Gastrocnemius medialis (tissue), 4 donors: ENCODE results near the gene HOXA5. TPM values are rescaled to one million over a fixed set of nuclear protein-coding genes. Genes with fewer than 3 reads are reported as not detected.

Experiments used
- ATAC-seq, 2 donors: fragments of 150-250 bp; one replicate each; pipeline ENCODE4 v1.9.1; 2016
- DNase-seq, 2 donors: peaks; one replicate each; pipeline ENCODE4 v3.0.0-alpha.2; 2019
- H3K27ac ChIP-seq, 4 donors: fragments of 200-600 bp; sonication (generic); 1 replicate in 1 of 4; 2 replicates in 3 of 4; pipeline ENCODE4 v1.5.1; 2016 to 2018; ENCODE audit warnings: mild to moderate bottlenecking in 2 of 4, moderate library complexity in 1 of 4
- H3K27me3 ChIP-seq, 3 donors: fragments of 200-600 bp; sonication (generic) in 2 of 3; 1 replicate in 1 of 3; 2 replicates in 2 of 3; pipeline versions ENCODE4 v1.5.1 to v1.6.0; 2016 to 2019; ENCODE audit warnings: mild to moderate bottlenecking in 1 of 3, moderate library complexity in 1 of 3
- H3K36me3 ChIP-seq, 2 donors: fragments of 200-600 bp; sonication (generic) in 1 of 2; one replicate each; pipeline ENCODE4 v1.5.1; 2017 to 2018
- H3K4me1 ChIP-seq, 2 donors: fragments of 200-600 bp; sonication (generic) in 1 of 2; one replicate each; pipeline ENCODE4 v1.5.1; 2016 to 2017; ENCODE audit warnings: mild to moderate bottlenecking in 2 of 2
- H3K4me3 ChIP-seq, 4 donors: fragments of 200-600 bp; sonication (generic) in 3 of 4; 1 replicate in 1 of 4; 2 replicates in 3 of 4; pipeline ENCODE4 v1.5.1; 2016 to 2019; ENCODE audit warnings: mild to moderate bottlenecking in 2 of 4
- H3K9me3 ChIP-seq, 3 donors: fragments of 200-600 bp; sonication (generic) in 2 of 3; 1 replicate in 1 of 3; 2 replicates in 2 of 3; pipeline ENCODE4 v1.5.1; 2016 to 2019
- CTCF ChIP-seq, 5 experiments: fragments of 450-650 bp in 3 of 5; fragments of 200-600 bp in 2 of 5; sonication (generic) in 2 of 5; IDR thresholded peaks in 4 of 5; conservative IDR thresholded peaks in 1 of 5; 1 replicate in 4 of 5; 2 replicates in 1 of 5; pipeline ENCODE4 v1.5.1; 2016 to 2019; ENCODE audit warnings: antibody characterized with exemption in 5 of 5, mild to moderate bottlenecking in 3 of 5, moderate library complexity in 3 of 5
- POLR2A ChIP-seq, 2 donors: fragments of 450-650 bp; IDR thresholded peaks; one replicate each; pipeline ENCODE4 v1.6.1; 2017; ENCODE audit warnings: antibody characterized with exemption in 2 of 2, mild to moderate bottlenecking in 2 of 2, moderate library complexity in 2 of 2
- in situ Hi-C, 4 donors: fragments of 200-750 bp; cut with MboI; loops; one replicate each; pipeline versions ENCODE4 v1.15.0 to v1.8.0; 2017; ENCODE audit warnings: low sequenced_read_pairs in 4 of 4
- intact Hi-C: fragments of 100-400 bp; cut with DNase I; formaldehyde crosslinking; loops from one replicate; pipeline ENCODE4 v1.15.1; 2023; ENCODE audit warnings: low total_unique reads
- total RNA-seq, 4 donors: library from RNA; depleted of rRNA; stranded (reverse); fragments of >200 nt; gene quantifications; one replicate each; pipeline versions ENCODE4 v1.1.0 to v1.2.3, GENCODE V29; 2016

HOXA5 gene
- total RNA-seq, 4 donors from 2014 or later: 2.7 to 7.1 (median 7.0) TPM

GRCh38 chr7:27182861-27183681 lies 39.6 kb upstream of the HOXA5 start:
- Histone ChIP-seq H3K27ac (peak overlapping the region; percentile 90 to 99 (median 95)), H3K36me3 (no peaks in the 10 kb centered on the region), H3K4me3 (peak overlapping the region; percentile 61 to 92 (median 70)), H3K27me3 (peaks cover 0 to 8% (median 3%) of the 10 kb centered on the region in 3 donors), H3K4me1 (peaks cover 28 to 40% of the 10 kb centered on the region in 2 donors), H3K9me3 (no peaks in the 10 kb centered on the region)
- intact Hi-C loops: loop anchor here (10.0 kb wide), 1 partner anchor 1442 kb away; no protein-coding TSS in a partner anchor
- ATAC-seq (no peak), DNase-seq (peak; percentile 1 to 32)
- in situ Hi-C loops: loop anchor here in 3 of 4 donors (10.0 to 25.0 kb wide), 5 partner anchors 904 to 1421 kb away; partner anchors contain the start of gene CREB5 (in 1 of the 3)
- TF ChIP-seq CTCF (IDR thresholded peaks at IDR 0.05 in 4 of 5, conservative IDR thresholded peaks at IDR 0.05 in 1 of 5) (no peak), POLR2A (IDR thresholded peaks at IDR 0.05) (no peak)

GRCh38 chr7:27182285-27182841 lies 38.9 kb upstream of the HOXA5 start:
- no peak for ATAC-seq
- in situ Hi-C loops: loop anchor here in 3 of 4 donors (10.0 to 25.0 kb wide), 5 partner anchors 905 to 1420 kb away; partner anchors contain the start of gene CREB5 (in 1 of the 3)
- Histone ChIP-seq H3K9me3 (no peaks in the 10 kb centered on the region), H3K4me3 (peak overlapping the region in 2 of 4 donors; percentile 67 to 73), H3K27me3 (peaks cover 0 to 8% (median 3%) of the 10 kb centered on the region in 3 donors), H3K36me3 (no peaks in the 10 kb centered on the region), H3K4me1 (peaks cover 33 to 47% of the 10 kb centered on the region in 2 donors), H3K27ac (peak overlapping the region; percentile 90 to 99 (median 95))
- TF ChIP-seq POLR2A (IDR thresholded peaks at IDR 0.05) (no peak), CTCF (IDR thresholded peaks at IDR 0.05 in 4 of 5, conservative IDR thresholded peaks at IDR 0.05 in 1 of 5) (no peak)
- intact Hi-C loops: loop anchor here (10.0 kb wide), 1 partner anchor 1442 kb away; no protein-coding TSS in a partner anchor
- DNase-seq: peak; percentile 1 to 20

GRCh38 chr7:27181795-27182275 lies 38.4 kb upstream of the HOXA5 start:
- DNase-seq (peak; percentile 2 to 12), ATAC-seq (no peak)
- H3K4me1 ChIP-seq: peaks cover 35 to 51% of the 10 kb centered on the region in 2 donors
- TF ChIP-seq CTCF (IDR thresholded peaks at IDR 0.05 in 4 of 5, conservative IDR thresholded peaks at IDR 0.05 in 1 of 5): no peak
- TF ChIP-seq POLR2A (IDR thresholded peaks at IDR 0.05): no peak
- no peaks in the 10 kb centered on the region for H3K9me3 ChIP-seq
- intact Hi-C loops: loop anchor here (10.0 kb wide), 1 partner anchor 1443 kb away; no protein-coding TSS in a partner anchor
- no peak overlapping the region for H3K4me3 ChIP-seq
- H3K27me3 ChIP-seq: peaks cover 0 to 8% (median 3%) of the 10 kb centered on the region in 3 donors
- H3K36me3 ChIP-seq: no peaks in the 10 kb centered on the region
- H3K27ac ChIP-seq: peak overlapping the region; percentile 90 to 99 (median 95)
- in situ Hi-C loops: loop anchor here in 3 of 4 donors (10.0 to 25.0 kb wide), 5 partner anchors 905 to 1420 kb away; partner anchors contain the start of gene CREB5 (in 1 of the 3)
